Measurements from ENCODE around the gene FAM3B. TPM values are rescaled to one million over a fixed set of nuclear protein-coding genes. Genes with fewer than 3 reads are reported as not detected.

Gene FAM3B
- total RNA-seq, 1 donor = not detected

DNA sequence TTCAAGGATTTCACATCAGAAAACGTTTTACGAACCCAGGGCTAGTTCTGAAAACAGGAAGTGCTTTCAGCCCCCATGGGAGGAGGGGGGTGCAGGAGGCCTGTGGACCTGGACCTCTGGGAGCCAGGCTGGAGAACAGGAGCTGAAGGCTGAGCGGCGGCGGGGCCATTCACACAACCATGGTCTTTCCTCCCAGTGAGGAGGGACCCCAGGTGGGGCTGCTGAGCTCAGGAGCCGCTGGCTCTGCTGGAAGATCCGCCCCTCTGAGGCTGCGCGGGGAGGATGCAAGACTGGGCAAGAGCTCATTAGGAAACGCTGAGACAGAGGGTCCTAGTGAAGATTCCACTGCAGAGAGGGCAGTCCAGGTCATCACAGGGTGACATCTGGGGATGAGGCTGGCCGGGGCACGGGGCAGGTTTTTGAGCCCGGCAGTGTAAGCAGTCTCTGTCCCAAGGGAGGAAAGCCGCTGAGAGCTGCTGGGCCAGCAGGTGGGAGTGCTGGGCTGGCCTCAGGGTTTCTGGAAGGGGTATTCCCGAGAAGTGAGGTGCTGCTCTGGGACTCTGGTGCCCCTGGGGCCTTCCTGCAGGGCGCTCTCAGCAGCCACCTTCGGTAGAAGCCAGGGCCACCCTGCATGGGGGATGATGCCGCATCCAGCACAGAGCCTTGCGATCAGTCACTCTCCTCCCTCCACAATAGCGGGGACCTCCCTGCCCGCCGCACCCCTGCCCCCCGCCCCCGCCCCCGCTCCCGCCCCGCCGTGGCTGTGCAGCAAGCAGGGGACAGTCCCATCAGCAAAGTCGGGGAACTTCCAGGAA is 52.7 kb downstream of the FAM3B start:
- TF ChIP-seq, protein P1, sequence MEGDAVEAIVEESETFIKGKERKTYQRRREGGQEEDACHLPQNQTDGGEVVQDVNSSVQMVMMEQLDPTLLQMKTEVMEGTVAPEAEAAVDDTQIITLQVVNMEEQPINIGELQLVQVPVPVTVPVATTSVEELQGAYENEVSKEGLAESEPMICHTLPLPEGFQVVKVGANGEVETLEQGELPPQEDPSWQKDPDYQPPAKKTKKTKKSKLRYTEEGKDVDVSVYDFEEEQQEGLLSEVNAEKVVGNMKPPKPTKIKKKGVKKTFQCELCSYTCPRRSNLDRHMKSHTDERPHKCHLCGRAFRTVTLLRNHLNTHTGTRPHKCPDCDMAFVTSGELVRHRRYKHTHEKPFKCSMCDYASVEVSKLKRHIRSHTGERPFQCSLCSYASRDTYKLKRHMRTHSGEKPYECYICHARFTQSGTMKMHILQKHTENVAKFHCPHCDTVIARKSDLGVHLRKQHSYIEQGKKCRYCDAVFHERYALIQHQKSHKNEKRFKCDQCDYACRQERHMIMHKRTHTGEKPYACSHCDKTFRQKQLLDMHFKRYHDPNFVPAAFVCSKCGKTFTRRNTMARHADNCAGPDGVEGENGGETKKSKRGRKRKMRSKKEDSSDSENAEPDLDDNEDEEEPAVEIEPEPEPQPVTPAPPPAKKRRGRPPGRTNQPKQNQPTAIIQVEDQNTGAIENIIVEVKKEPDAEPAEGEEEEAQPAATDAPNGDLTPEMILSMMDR (IDR thresholded peaks at IDR 0.05; ENCODE audit: insufficient read depth, low read depth, low read length) = no peak
- no peak overlapping the region for H3K4me3 ChIP-seq (ENCODE audit: low read depth, low read length)
- peak; percentile 9 for DNase-seq (ENCODE audit: low read depth)

- no peak for DNase-seq (ENCODE audit: low read depth)
- H3K4me3 ChIP-seq (ENCODE audit: low read depth, low read length) = no peak overlapping the region
- TF ChIP-seq, protein P1 (IDR thresholded peaks at IDR 0.05; ENCODE audit: insufficient read depth, low read depth, low read length) = no peak
These were observed 53.6 kb downstream of the FAM3B start for GRCh38 chr21:41369920-41370839.

DNA sequence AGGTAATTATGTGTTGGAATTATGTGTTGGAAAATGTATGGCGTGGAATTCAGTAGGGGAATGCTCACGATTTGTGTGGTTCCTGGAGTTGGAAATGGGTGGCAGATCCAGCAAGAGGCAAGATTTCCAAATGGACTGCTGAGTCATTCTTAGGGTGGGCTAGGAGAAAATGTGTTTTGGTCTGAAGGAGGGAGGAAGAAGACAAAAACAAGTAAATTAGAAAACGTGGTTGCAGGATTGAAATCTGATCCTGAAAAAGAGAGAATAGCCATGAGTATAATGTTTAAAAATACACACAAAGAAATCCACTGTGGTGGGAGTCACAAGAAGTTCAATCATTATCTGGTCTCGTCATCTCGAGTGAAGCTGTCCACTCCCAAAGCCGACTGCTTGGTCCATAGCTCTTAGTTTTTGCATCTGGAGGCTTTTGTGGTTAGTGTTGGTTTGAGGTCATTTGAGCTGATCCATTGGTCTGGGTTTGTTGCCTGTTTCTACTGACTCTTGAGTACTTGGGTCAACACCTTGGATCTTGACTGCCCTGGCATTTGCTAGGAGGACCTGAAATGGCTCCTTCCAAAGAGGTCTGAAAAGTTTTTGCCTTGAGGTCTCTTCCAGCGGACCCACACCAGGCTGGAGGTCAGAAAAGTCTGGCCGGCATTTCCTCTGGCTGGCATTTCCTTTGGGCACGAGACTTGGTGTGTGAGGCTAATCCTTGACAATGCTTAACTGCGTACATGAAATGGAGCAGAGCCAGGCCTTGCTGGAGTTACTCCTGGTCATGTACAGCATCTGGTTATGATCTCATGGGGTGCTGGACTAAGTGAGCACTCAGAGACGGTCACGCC is 54.5 kb downstream of the FAM3B start:
- DNase-seq (ENCODE audit: low read depth) = peak; percentile 36
- no peak overlapping the region for H3K4me3 ChIP-seq (ENCODE audit: low read depth, low read length)
- TF ChIP-seq, protein P1 (IDR thresholded peaks at IDR 0.05; ENCODE audit: insufficient read depth, low read depth, low read length) = no peak

DNA sequence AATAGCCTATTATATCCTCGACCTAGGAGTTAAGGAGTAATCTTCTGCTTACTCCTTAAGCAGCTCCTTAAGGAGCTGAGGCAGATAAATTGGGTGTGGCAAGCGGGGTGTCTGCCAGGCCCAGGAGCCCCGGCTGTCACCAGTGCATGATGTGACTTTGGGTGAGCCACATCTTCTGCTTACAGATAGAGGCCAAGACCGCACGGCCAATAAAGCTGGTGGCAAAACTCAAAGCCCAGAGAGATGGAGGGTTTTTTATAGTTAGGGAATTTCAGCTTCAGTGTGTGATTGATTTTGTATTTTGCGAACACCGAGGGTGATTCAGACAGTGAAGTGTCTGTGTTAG is 55.1 kb downstream of the FAM3B start:
- no peak for DNase-seq (ENCODE audit: low read depth)
- TF ChIP-seq, protein P1 (IDR thresholded peaks at IDR 0.05; ENCODE audit: insufficient read depth, low read depth, low read length) = no peak
- H3K4me3 ChIP-seq (ENCODE audit: low read depth, low read length) = no peak overlapping the region

GRCh38 chr21:41373253-41373652 is 56.7 kb downstream of the FAM3B start:
- no peak for DNase-seq (ENCODE audit: low read depth)
- H3K4me3 ChIP-seq (ENCODE audit: low read depth, low read length) = no peak overlapping the region
- TF ChIP-seq, protein P1 (IDR thresholded peaks at IDR 0.05; ENCODE audit: insufficient read depth, low read depth, low read length) = no peak

- TF ChIP-seq, protein P1 (IDR thresholded peaks at IDR 0.05; ENCODE audit: insufficient read depth, low read depth, low read length) = no peak
- no peak overlapping the region for H3K4me3 ChIP-seq (ENCODE audit: low read depth, low read length)
- no peak for DNase-seq (ENCODE audit: low read depth)
These were observed 57.2 kb downstream of the FAM3B start for GRCh38 chr21:41373763-41374162.

Measured in fibroblast of villous mesenchyme (primary cell).